Breast epithelium (tissue), 4 donors: Measurements from ENCODE around the gene METTL2B. TPM values are rescaled to one million over a fixed set of nuclear protein-coding genes. Genes with fewer than 3 reads are reported as not detected.

Source experiments
- DNase-seq, 2 donors: peaks; one replicate each; pipeline ENCODE4 v3.0.0-alpha.2; 2019; ENCODE audit warnings: low spot score in 2 of 2
- H3K27ac ChIP-seq, 2 donors: fragments of 200-600 bp; sonication (generic) in 1 of 2; one replicate each; pipeline ENCODE4 v1.5.1; 2016 to 2019; ENCODE audit warnings: mild to moderate bottlenecking in 1 of 2
- H3K27me3 ChIP-seq, 2 donors: fragments of 200-600 bp; sonication (generic) in 1 of 2; one replicate each; pipeline versions ENCODE4 v1.5.1 to v1.6.0; 2017 to 2019; ENCODE audit warnings: control low read depth in 1 of 2, mild to moderate bottlenecking in 1 of 2
- H3K36me3 ChIP-seq: fragments of 200-600 bp; one replicate; pipeline ENCODE4 v1.5.1; 2019
- H3K4me1 ChIP-seq, 2 donors: fragments of 200-600 bp; sonication (generic); one replicate each; pipeline ENCODE4 v1.5.1; 2016 to 2019; ENCODE audit warnings: control low read depth in 1 of 2
- H3K4me3 ChIP-seq, 3 donors: fragments of 200-600 bp; sonication (generic); 1 replicate in 2 of 3; 2 replicates in 1 of 3; pipeline ENCODE4 v1.5.1; 2016 to 2019; ENCODE audit warnings: mild to moderate bottlenecking in 3 of 3, moderate library complexity in 2 of 3
- H3K9me3 ChIP-seq, 2 donors: fragments of 200-600 bp; sonication (generic) in 1 of 2; one replicate each; pipeline ENCODE4 v1.5.1; 2016 to 2019; ENCODE audit warnings: control low read depth in 1 of 2
- CTCF ChIP-seq, 3 donors: fragments of 450-650 bp; IDR thresholded peaks; one replicate each; pipeline ENCODE4 v1.5.1; 2016 to 2017; ENCODE audit warnings: antibody characterized with exemption in 3 of 3, mild to moderate bottlenecking in 3 of 3, moderate library complexity in 3 of 3
- POLR2A ChIP-seq: fragments of 450-650 bp; IDR thresholded peaks from one replicate; pipeline ENCODE4 v1.6.1; 2016; ENCODE audit warnings: antibody characterized with exemption, mild to moderate bottlenecking, moderate library complexity
- POLR2AphosphoS5 ChIP-seq, 3 donors: sonication (generic); formaldehyde crosslinking; IDR thresholded peaks; one replicate each; pipeline ENCODE4 v1.6.1; 2017; ENCODE audit warnings: antibody characterized with exemption in 3 of 3
- intact Hi-C: fragments of 100-400 bp; cut with DNase I; formaldehyde crosslinking; loops from one replicate; pipeline ENCODE4 v1.15.1; 2023; ENCODE audit warnings: low total_unique reads
- total RNA-seq, 3 donors: library from RNA; depleted of rRNA; stranded (reverse); fragments of >200 nt; gene quantifications; one replicate each; pipeline ENCODE4 v1.1.0, GENCODE V29; 2016

The METTL2B gene
- total RNA-seq, 3 donors from 2014 or later, result 19.4 to 28.7 (median 23.6) TPM

- DNase-seq, result no peak
- Histone ChIP-seq H3K27me3 (no peaks in the 10 kb centered on the region), H3K9me3 (no peaks in the 10 kb centered on the region), H3K27ac (no peak overlapping the region), H3K36me3 (no peaks in the 10 kb centered on the region), H3K4me1 (no peaks in the 10 kb centered on the region), H3K4me3 (no peak overlapping the region)
- intact Hi-C loops, result no loop called here
- TF ChIP-seq CTCF (IDR thresholded peaks at IDR 0.05) (no peak), POLR2A (no peak), POLR2AphosphoS5 (IDR thresholded peaks at IDR 0.05) (no peak)
Measured at GRCh38 chr7:128431754-128432153, 44.8 kb upstream of the METTL2B start.

GRCh38 chr7:128434413-128435326, 41.9 kb upstream of the METTL2B start:
- no peaks in the 10 kb centered on the region for H3K36me3 ChIP-seq
- no peaks in the 10 kb centered on the region for H3K27me3 ChIP-seq
- no peak overlapping the region for H3K27ac ChIP-seq
- TF ChIP-seq POLR2A (no peak), CTCF (IDR thresholded peaks at IDR 0.05) (no peak), POLR2AphosphoS5 (IDR thresholded peaks at IDR 0.05) (no peak)
- H3K9me3 ChIP-seq, result no peaks in the 10 kb centered on the region
- H3K4me1 ChIP-seq, result no peaks in the 10 kb centered on the region
- DNase-seq, result no peak
- intact Hi-C loops, result no loop called here
- H3K4me3 ChIP-seq, result no peak overlapping the region

- H3K27me3 ChIP-seq, result no peaks in the 10 kb centered on the region
- DNase-seq, result no peak
- H3K4me1 ChIP-seq, result no peaks in the 10 kb centered on the region
- no peaks in the 10 kb centered on the region for H3K9me3 ChIP-seq
- no peaks in the 10 kb centered on the region for H3K36me3 ChIP-seq
- H3K4me3 ChIP-seq, result no peak overlapping the region
- intact Hi-C loops, result no loop called here
- TF ChIP-seq CTCF (IDR thresholded peaks at IDR 0.05) (no peak), POLR2A (no peak), POLR2AphosphoS5 (IDR thresholded peaks at IDR 0.05) (no peak)
- no peak overlapping the region for H3K27ac ChIP-seq
Measured at GRCh38 chr7:128435327-128435686, 41.2 kb upstream of the METTL2B start.

- no peaks in the 10 kb centered on the region for H3K27me3 ChIP-seq
- no peaks in the 10 kb centered on the region for H3K4me1 ChIP-seq
- DNase-seq, result no peak
- H3K4me3 ChIP-seq, result no peak overlapping the region
- no peak overlapping the region for H3K27ac ChIP-seq
- no peaks in the 10 kb centered on the region for H3K36me3 ChIP-seq
- intact Hi-C loops, result no loop called here
- no peaks in the 10 kb centered on the region for H3K9me3 ChIP-seq
- TF ChIP-seq POLR2AphosphoS5 (IDR thresholded peaks at IDR 0.05), result no peak
- no peak for TF ChIP-seq CTCF (IDR thresholded peaks at IDR 0.05)
- TF ChIP-seq POLR2A, result no peak
Measured at GRCh38 chr7:128437426-128438332, 38.9 kb upstream of the METTL2B start.

GRCh38 chr7:128442356-128442755, 34.2 kb upstream of the METTL2B start:
- no peaks in the 10 kb centered on the region for H3K36me3 ChIP-seq
- no peak overlapping the region for H3K4me3 ChIP-seq
- intact Hi-C loops, result no loop called here
- TF ChIP-seq POLR2A (no peak), POLR2AphosphoS5 (IDR thresholded peaks at IDR 0.05) (no peak), CTCF (IDR thresholded peaks at IDR 0.05) (no peak)
- no peaks in the 10 kb centered on the region for H3K27me3 ChIP-seq
- H3K9me3 ChIP-seq, result no peaks in the 10 kb centered on the region
- no peak overlapping the region for H3K27ac ChIP-seq
- DNase-seq, result no peak
- H3K4me1 ChIP-seq, result no peaks in the 10 kb centered on the region
